Omental fat pad (tissue), 4 donors: ENCODE measurements around the gene CLEC2A. TPM values are rescaled to one million over a fixed set of nuclear protein-coding genes. Genes with fewer than 3 reads are reported as not detected.

Experiments
- ATAC-seq: fragments of 150-250 bp; one replicate; pipeline ENCODE4 v1.9.1; 2016; ENCODE audit warnings: mild to moderate bottlenecking, moderate library complexity; ENCODE audit not compliant: low FRiP score
- DNase-seq: peaks from one replicate; pipeline ENCODE4 v3.0.0-alpha.2; 2019; ENCODE audit warnings: low spot score
- CTCF ChIP-seq, 3 donors: fragments of 450-650 bp; IDR thresholded peaks; one replicate each; pipeline ENCODE4 v1.5.1; 2016 to 2017; ENCODE audit warnings: antibody characterized with exemption in 3 of 3, mild to moderate bottlenecking in 3 of 3, moderate library complexity in 2 of 3
- total RNA-seq, 4 donors: library from RNA; depleted of rRNA; stranded (reverse); fragments of >200 nt; gene quantifications; one replicate each; pipeline ENCODE4 v1.1.0, GENCODE V29; 2016

The CLEC2A gene
- total RNA-seq, 4 donors from 2014 or later = not detected

GRCh38 chr12:9948606-9949296, 16.6 kb upstream of the CLEC2A start:
- no peak for TF ChIP-seq CTCF (IDR thresholded peaks at IDR 0.05)
- DNase-seq = no peak
- ATAC-seq = no peak

DNA sequence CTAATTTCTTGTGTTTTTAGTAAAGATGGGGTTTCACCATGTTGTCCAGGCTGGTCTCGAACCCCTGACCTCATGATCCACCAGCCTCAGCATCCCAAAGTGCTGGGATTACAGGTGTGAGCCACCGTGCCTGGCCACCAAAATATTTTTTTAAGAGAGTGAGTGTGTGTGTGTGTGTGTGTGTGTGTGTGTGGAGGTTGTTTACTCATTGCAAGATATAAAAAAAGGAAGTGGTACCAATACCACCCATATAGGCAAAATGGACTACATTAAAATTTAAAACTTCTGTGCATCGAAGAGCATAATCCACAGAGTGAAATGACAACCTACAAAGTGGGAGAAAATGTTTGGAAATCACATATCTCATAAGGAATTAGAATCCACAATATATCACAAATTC, 15.5 kb upstream of the CLEC2A start:
- no peak for DNase-seq
- TF ChIP-seq CTCF (IDR thresholded peaks at IDR 0.05) = no peak
- ATAC-seq = no peak

DNA sequence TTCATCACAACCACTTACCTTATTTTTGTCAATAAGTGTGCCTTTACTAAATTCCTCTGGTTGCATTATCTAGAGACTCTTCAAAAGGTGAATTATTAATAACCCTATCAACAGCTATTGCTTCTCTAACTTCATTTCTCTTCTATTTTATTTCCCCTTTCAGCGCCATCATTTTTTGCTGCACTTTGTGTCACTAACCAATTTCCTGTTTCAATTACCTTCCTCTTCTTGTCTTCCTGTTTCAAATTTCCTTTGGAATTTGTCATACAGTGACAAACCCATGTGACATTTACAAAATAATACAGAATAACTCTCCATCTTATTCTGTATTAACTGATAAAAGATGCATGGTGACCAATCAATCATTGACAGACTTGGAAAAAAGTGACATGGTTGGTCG, 12.2 kb upstream of the CLEC2A start:
- ATAC-seq (no peak), DNase-seq (no peak)
- TF ChIP-seq CTCF (IDR thresholded peaks at IDR 0.05) = no peak

- TF ChIP-seq CTCF (IDR thresholded peaks at IDR 0.05) = no peak
- DNase-seq (no peak), ATAC-seq (peak; percentile 62)
Measured at GRCh38 chr12:9943240-9943639, 11.1 kb upstream of the CLEC2A start.

DNA sequence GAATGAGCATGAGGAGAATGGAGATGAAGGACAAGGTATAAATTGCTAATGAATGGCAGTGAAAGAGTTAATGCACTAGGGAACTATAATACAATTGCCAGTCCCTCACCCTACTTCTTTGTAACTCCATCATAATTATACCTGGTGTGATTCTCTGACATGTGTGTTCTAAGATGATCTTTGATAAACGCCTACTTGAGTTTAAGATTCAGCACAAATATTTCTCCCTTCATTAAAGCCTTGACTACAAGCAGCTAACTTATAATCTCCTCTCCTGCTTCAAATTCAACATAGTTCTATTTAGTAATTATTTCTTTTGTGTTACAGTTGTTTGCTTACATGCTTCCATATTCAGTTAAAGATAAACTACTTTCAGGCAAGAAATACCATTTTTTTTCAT, 9.7 kb upstream of the CLEC2A start:
- TF ChIP-seq CTCF (IDR thresholded peaks at IDR 0.05) = no peak
- DNase-seq (no peak), ATAC-seq (no peak)

- TF ChIP-seq CTCF (IDR thresholded peaks at IDR 0.05) = no peak
- DNase-seq = no peak
Measured at GRCh38 chr12:9940375-9940774, 8.2 kb upstream of the CLEC2A start.

DNA sequence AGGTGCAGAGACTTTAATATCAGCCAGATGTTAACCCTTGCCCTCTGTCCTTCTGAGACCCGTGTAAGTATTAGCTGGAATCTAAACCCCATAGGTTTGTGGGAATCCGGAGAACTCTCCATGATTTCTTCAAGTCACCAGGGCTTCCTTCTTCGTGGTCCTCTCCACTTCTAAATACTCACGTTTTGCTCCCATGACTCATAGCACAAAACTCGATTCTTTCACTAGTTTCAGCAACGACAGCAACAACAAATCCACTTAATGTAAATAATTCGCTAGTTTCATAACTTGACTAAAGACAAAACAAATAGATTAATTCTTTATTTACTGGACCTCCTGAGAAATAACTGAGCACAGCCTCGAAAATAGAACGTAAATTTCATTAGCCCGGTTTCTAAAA, 4.4 kb upstream of the CLEC2A start:
- no peak for DNase-seq
- TF ChIP-seq CTCF (IDR thresholded peaks at IDR 0.05) = no peak
- no peak for ATAC-seq

More at GRCh38 chr12:9940375-9940774, 8.2 kb upstream of the CLEC2A start:
- no peak for ATAC-seq
